Neural cell (in vitro differentiated cells): ENCODE data around the gene BEX2.
"Not testable (repeated sequence)": the region's sequence is repeated elsewhere in the genome, so short reads cannot be mapped to it uniquely, and the experiment has no call there.

Experiments
- EP300 ChIP-seq: fragments of 450-650 bp; conservative IDR thresholded peaks from 2 replicates; pipeline ENCODE4 v1.6.1; 2014; ENCODE audit warnings: antibody characterized with exemption, mild to moderate bottlenecking, moderate library complexity; ENCODE audit not compliant: poor library complexity, severe bottlenecking
- EZH2 ChIP-seq: fragments of 200-600, 300-800 bp; shearing (Covaris generic), sonication (generic); IDR thresholded peaks from 2 replicates; pipeline ENCODE4 v1.6.1; 2014; ENCODE audit warnings: antibody characterized with exemption, low read length, borderline replicate concordance, mild to moderate bottlenecking; ENCODE audit not compliant: insufficient read depth, poor library complexity, severe bottlenecking
- MXI1 ChIP-seq: fragments of 450-650 bp; conservative IDR thresholded peaks from 2 replicates; pipeline ENCODE4 v1.6.1; 2014; ENCODE audit warnings: antibody characterized with exemption, mild to moderate bottlenecking; ENCODE audit not compliant: poor library complexity, severe bottlenecking
- POLR2AphosphoS5 ChIP-seq: IDR thresholded peaks from 2 replicates; pipeline ENCODE4 v1.6.1; 2012
- RAD21 ChIP-seq: fragments of 450-650 bp; conservative IDR thresholded peaks from 2 replicates; pipeline ENCODE4 v1.6.1; 2014; ENCODE audit warnings: antibody characterized with exemption, mild to moderate bottlenecking, moderate library complexity
- SMC3 ChIP-seq: fragments of 450-650 bp; conservative IDR thresholded peaks from 2 replicates; pipeline ENCODE4 v1.6.1; 2014; ENCODE audit warnings: antibody characterized with exemption, mild to moderate bottlenecking, moderate library complexity; ENCODE audit not compliant: poor library complexity
- TAF1 ChIP-seq: IDR thresholded peaks from 2 replicates; pipeline ENCODE4 v1.6.1; 2012; ENCODE audit warnings: low read depth
- TF ChIP-seq, protein P1 (sequence below): fragments of 450-650 bp; IDR thresholded peaks from 2 replicates; pipeline ENCODE4 v1.5.1; 2014; ENCODE audit warnings: antibody characterized with exemption, mild to moderate bottlenecking, moderate library complexity; ENCODE audit not compliant: poor library complexity, severe bottlenecking

DNA sequence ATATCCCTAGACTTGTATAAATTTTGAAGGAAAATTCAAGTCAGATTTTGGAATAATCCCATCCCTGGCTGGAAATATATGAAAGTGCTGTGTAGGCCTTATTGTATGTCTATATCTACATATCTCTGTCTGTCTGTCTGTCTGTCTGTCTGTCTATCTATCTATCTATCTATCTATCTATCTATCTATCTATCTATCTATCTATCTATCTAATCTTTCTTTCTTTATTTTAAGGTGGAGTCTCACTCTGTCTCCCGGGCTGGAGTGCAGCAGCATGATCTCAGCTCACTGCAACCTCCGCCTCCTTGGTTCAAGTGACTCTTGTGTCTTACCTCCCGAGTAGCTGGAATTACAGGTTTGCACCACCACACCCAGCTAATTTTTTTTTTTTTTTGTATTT, 48.8 kb upstream of the BEX2 start:
- TF ChIP-seq, protein P1, sequence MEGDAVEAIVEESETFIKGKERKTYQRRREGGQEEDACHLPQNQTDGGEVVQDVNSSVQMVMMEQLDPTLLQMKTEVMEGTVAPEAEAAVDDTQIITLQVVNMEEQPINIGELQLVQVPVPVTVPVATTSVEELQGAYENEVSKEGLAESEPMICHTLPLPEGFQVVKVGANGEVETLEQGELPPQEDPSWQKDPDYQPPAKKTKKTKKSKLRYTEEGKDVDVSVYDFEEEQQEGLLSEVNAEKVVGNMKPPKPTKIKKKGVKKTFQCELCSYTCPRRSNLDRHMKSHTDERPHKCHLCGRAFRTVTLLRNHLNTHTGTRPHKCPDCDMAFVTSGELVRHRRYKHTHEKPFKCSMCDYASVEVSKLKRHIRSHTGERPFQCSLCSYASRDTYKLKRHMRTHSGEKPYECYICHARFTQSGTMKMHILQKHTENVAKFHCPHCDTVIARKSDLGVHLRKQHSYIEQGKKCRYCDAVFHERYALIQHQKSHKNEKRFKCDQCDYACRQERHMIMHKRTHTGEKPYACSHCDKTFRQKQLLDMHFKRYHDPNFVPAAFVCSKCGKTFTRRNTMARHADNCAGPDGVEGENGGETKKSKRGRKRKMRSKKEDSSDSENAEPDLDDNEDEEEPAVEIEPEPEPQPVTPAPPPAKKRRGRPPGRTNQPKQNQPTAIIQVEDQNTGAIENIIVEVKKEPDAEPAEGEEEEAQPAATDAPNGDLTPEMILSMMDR = not testable (repeated sequence)
- not testable (repeated sequence) for TF ChIP-seq POLR2AphosphoS5, EP300, RAD21, SMC3, TAF1, MXI1, EZH2
